Endodermal cell (in vitro differentiated cells): Measurements from ENCODE around the gene MPC2. TPM values are rescaled to one million over a fixed set of nuclear protein-coding genes. Genes with fewer than 3 reads are reported as not detected.
A peak's percentile ranks its signal among the peaks of the same experiment; 100 is the strongest.

Experiments
- DNase-seq: peaks from one replicate; pipeline ENCODE4 v3.0.0-alpha.2; 2017
- H3K27ac ChIP-seq: 2 replicates; pipeline ENCODE4 v1.5.1; 2013; ENCODE audit warnings: mild to moderate bottlenecking, low read depth, low read length, moderate library complexity
- H3K27me3 ChIP-seq: 2 replicates; pipeline ENCODE4 v1.6.1; 2013; ENCODE audit warnings: mild to moderate bottlenecking, low read length, moderate library complexity; ENCODE audit not compliant: insufficient read depth, control insufficient read depth, poor library complexity, severe bottlenecking
- H3K36me3 ChIP-seq: 2 replicates; pipeline ENCODE4 v1.7.0; 2013; ENCODE audit warnings: mild to moderate bottlenecking, low read length, moderate library complexity; ENCODE audit not compliant: control insufficient read depth, insufficient read depth
- H3K4me1 ChIP-seq: one replicate; pipeline ENCODE4 v1.7.0; 2013; ENCODE audit warnings: low read length; ENCODE audit not compliant: control insufficient read depth, insufficient read depth
- H3K4me3 ChIP-seq: 2 replicates; pipeline ENCODE4 v1.5.1; 2013; ENCODE audit warnings: mild to moderate bottlenecking, low read length, moderate library complexity
- H3K9ac ChIP-seq: 2 replicates; pipeline ENCODE4 v1.6.1; 2013; ENCODE audit warnings: mild to moderate bottlenecking, low read length, moderate library complexity; ENCODE audit not compliant: poor library complexity, severe bottlenecking; ENCODE audit errors: extremely low read depth
- H3K9me3 ChIP-seq: 2 replicates; pipeline ENCODE4 v1.6.1; 2013; ENCODE audit warnings: mild to moderate bottlenecking, low read length, moderate library complexity; ENCODE audit not compliant: control insufficient read depth
- H3K27ac Mint-ChIP-seq: 2 replicates; pipeline ENCODE4 v1.8.0; 2020; ENCODE audit warnings: mixed read lengths
- H3K27me3 Mint-ChIP-seq: 2 replicates; pipeline ENCODE4 v1.8.0; 2021; ENCODE audit warnings: mild to moderate bottlenecking, mixed read lengths; ENCODE audit not compliant: insufficient read depth
- H3K36me3 Mint-ChIP-seq: 2 replicates; pipeline ENCODE4 v1.8.0; 2020; ENCODE audit warnings: low read depth, mixed read lengths
- H3K4me1 Mint-ChIP-seq: 2 replicates; pipeline ENCODE4 v1.8.0; 2020; ENCODE audit warnings: mixed read lengths
- H3K4me3 Mint-ChIP-seq: 2 replicates; pipeline ENCODE4 v1.8.0; 2020; ENCODE audit warnings: mild to moderate bottlenecking, moderate library complexity, mixed read lengths
- H3K9me3 Mint-ChIP-seq: 2 replicates; pipeline ENCODE4 v1.8.0; 2020; ENCODE audit warnings: mild to moderate bottlenecking, mixed read lengths
- CTCF ChIP-seq: fragments of 200-600 bp; sonication (generic); conservative IDR thresholded peaks from 2 replicates; pipeline ENCODE4 v1.5.0; 2021; ENCODE audit warnings: antibody characterized with exemption, mild to moderate bottlenecking
- WGBS, 2 experiments: methylation state at CpG; one replicate each; pipeline versions ENCODE4 v1.1.5 to v1.1.7; 2013; ENCODE audit warnings: missing lambda C conversion rate in 2 of 2, mixed read lengths in 1 of 2; ENCODE audit not compliant: insufficient coverage in 1 of 2, insufficient read length in 1 of 2; 5-methylcytosine and 5-hydroxymethylcytosine counted together
- total RNA-seq, 2 donors: library from RNA; stranded (reverse); fragmentation: NEBNext Ultra II Directional in 1 of 2; extraction: Animal tissue kit (Norgen Biotek cat#: 25700) in 1 of 2; gene quantifications; 2 replicates in 1 of 2; 3 replicates in 1 of 2; pipeline ENCODE4 v1.2.1, GENCODE V29; 2021

The MPC2 gene
- total RNA-seq, 2 donors from 2014 or later = 30.7 to 42.5 TPM

- WGBS, 2 experiments = 61% methylated on average over 3 of the region's 5 CpGs; no CpG with 5 or more reads in 1 of the 2 experiments
- H3K27ac Mint-ChIP-seq = peak overlapping the region; percentile 98
Measured at GRCh38 chr1:167938080-167938636, 1.3 kb upstream of the MPC2 start.

GRCh38 chr1:167937709-167938010 is 788 bp upstream of the MPC2 start:
- Histone ChIP-seq H3K27ac (peak overlapping the region; percentile 99), H3K27me3 (no peaks in the 10 kb centered on the region), H3K4me1 (no peaks in the 10 kb centered on the region), H3K9ac (peak overlapping the region; percentile 93), H3K36me3 (peaks cover 12% of the 10 kb centered on the region), H3K9me3 (no peaks in the 10 kb centered on the region), H3K4me3 (peak overlapping the region; percentile 94)
- DNase-seq = no peak
- Mint-ChIP-seq H3K4me3 (peak overlapping the region; percentile 96), H3K4me1 (peaks cover 22% of the 10 kb centered on the region), H3K36me3 (peaks cover 10% of the 10 kb centered on the region), H3K27me3 (no peaks in the 10 kb centered on the region), H3K9me3 (peaks cover 3% of the 10 kb centered on the region), H3K27ac (peak overlapping the region; percentile 98)
- WGBS, 2 experiments = 0% methylated on average over 3 of the region's 5 CpGs
- no peak for TF ChIP-seq CTCF

More at GRCh38 chr1:167938080-167938636, 1.3 kb upstream of the MPC2 start:
- peak overlapping the region; percentile 93 for H3K9ac ChIP-seq
- Mint-ChIP-seq H3K4me3 (peak overlapping the region; percentile 96), H3K27me3 (no peaks in the 10 kb centered on the region), H3K36me3 (peaks cover 13% of the 10 kb centered on the region), H3K9me3 (peaks cover 7% of the 10 kb centered on the region), H3K4me1 (peaks cover 22% of the 10 kb centered on the region)
- H3K9me3 ChIP-seq = no peaks in the 10 kb centered on the region
- DNase-seq = no peak
- no peak overlapping the region for H3K27ac ChIP-seq
- no peaks in the 10 kb centered on the region for H3K4me1 ChIP-seq
- peak overlapping the region; percentile 94 for H3K4me3 ChIP-seq
- TF ChIP-seq CTCF = no peak
- peaks cover 12% of the 10 kb centered on the region for H3K36me3 ChIP-seq
- no peaks in the 10 kb centered on the region for H3K27me3 ChIP-seq

- H3K36me3 ChIP-seq = peaks cover 3% of the 10 kb centered on the region
- H3K4me3 ChIP-seq = peak within 1 kb of the TSS; percentile 94
- peak; percentile 98 for DNase-seq
- TF ChIP-seq CTCF = no peak
- H3K4me1 ChIP-seq = no peaks in the 10 kb centered on the region
- Mint-ChIP-seq H3K4me3 (peak within 1 kb of the TSS; percentile 96), H3K9me3 (no peaks in the 10 kb centered on the region), H3K27me3 (no peaks in the 10 kb centered on the region), H3K4me1 (peaks cover 26% of the 10 kb centered on the region), H3K36me3 (no peaks in the 10 kb centered on the region), H3K27ac (peak within 1 kb of the TSS; percentile 100)
- peak within 1 kb of the TSS; percentile 93 for H3K9ac ChIP-seq
- WGBS, 2 experiments = 0% methylated on average over 10 to 58 of the region's 58 CpGs
- H3K9me3 ChIP-seq = no peaks in the 10 kb centered on the region
- H3K27ac ChIP-seq = peak within 1 kb of the TSS; percentile 99
- H3K27me3 ChIP-seq = no peaks in the 10 kb centered on the region
Measured at GRCh38 chr1:167936068-167936929, 573 bp downstream of the MPC2 start, which contains the start of gene DCAF6. DCAF6 (plus strand) TSS chr1:167936683; CDS start chr1:167936912, 229 bp downstream.
